SU-DHL-6 (cell line): Measurements from ENCODE around the gene MYO10.

ENCODE experiments used
- H2AFZ ChIP-seq: fragments of 200-600 bp; sonication (generic); 2 replicates; pipeline ENCODE4 v1.6.1; 2014; ENCODE audit warnings: low read depth, mild to moderate bottlenecking, moderate library complexity, mixed read lengths, antibody characterized with exemption, low read length; ENCODE audit not compliant: severe bottlenecking
- H3F3A ChIP-seq: fragments of 200-600 bp; shearing (Covaris generic); 2 replicates; pipeline ENCODE4 v1.6.0; 2016; ENCODE audit warnings: antibody characterized with exemption, mild to moderate bottlenecking; ENCODE audit not compliant: insufficient read depth
- H3K27ac ChIP-seq: fragments of 200-600 bp; sonication (generic); 2 replicates; pipeline ENCODE4 v1.5.1; 2016; ENCODE audit warnings: low read depth, mild to moderate bottlenecking, low read length, moderate library complexity, mixed read lengths
- H3K27me3 ChIP-seq: fragments of 200-600 bp; sonication (generic), shearing (Covaris generic); 2 replicates; pipeline ENCODE4 v1.6.0; 2014; ENCODE audit warnings: mild to moderate bottlenecking, low read length
- H3K36me3 ChIP-seq: fragments of 200-600 bp; sonication (generic); 2 replicates; pipeline ENCODE4 v1.6.1; 2014; ENCODE audit warnings: mild to moderate bottlenecking, low read length, mixed read lengths
- H3K4me2 ChIP-seq: fragments of 300-600, 200-600 bp; shearing (Covaris generic), sonication (generic); 2 replicates; pipeline ENCODE4 v1.6.0; 2014; ENCODE audit warnings: low read length, low read depth, mild to moderate bottlenecking; ENCODE audit not compliant: poor library complexity, severe bottlenecking
- H3K4me3 ChIP-seq: fragments of 200-600 bp; sonication (generic); 2 replicates; pipeline ENCODE4 v1.5.1; 2014; ENCODE audit warnings: antibody characterized with exemption, low read length, mild to moderate bottlenecking, mixed read lengths; ENCODE audit not compliant: insufficient read depth, poor library complexity, severe bottlenecking
- H3K79me2 ChIP-seq: fragments of 200-600 bp; sonication (generic); 2 replicates; pipeline ENCODE4 v1.6.1; 2014; ENCODE audit warnings: mild to moderate bottlenecking, low read length, moderate library complexity; ENCODE audit not compliant: insufficient read depth
- H3K9ac ChIP-seq: fragments of 200-600 bp; sonication (generic); 2 replicates; pipeline ENCODE4 v1.7.0; 2014; ENCODE audit warnings: mild to moderate bottlenecking, low read length
- H3K9me2 ChIP-seq: fragments of 200-600 bp; sonication (generic); replicated peaks from 2 replicates; pipeline ENCODE4 v1.6.1; 2014; ENCODE audit warnings: low read length; ENCODE audit not compliant: insufficient read depth
- H3K9me3 ChIP-seq: fragments of 200-600 bp; sonication (generic); 2 replicates; pipeline ENCODE4 v1.6.1; 2014; ENCODE audit warnings: low read length, mixed read lengths; ENCODE audit not compliant: insufficient read depth
- H4K20me1 ChIP-seq: fragments of 200-600 bp; sonication (generic); 2 replicates; pipeline ENCODE4 v1.6.1; 2014; ENCODE audit warnings: low read depth, mild to moderate bottlenecking, antibody characterized with exemption, low read length, moderate library complexity, mixed read lengths
- CTCF ChIP-seq: fragments of 200-600 bp; sonication (generic); IDR thresholded peaks from one replicate; pipeline ENCODE4 v1.5.1; 2017; ENCODE audit warnings: antibody characterized with exemption, mild to moderate bottlenecking, low read length, moderate library complexity; ENCODE audit not compliant: insufficient read depth, poor library complexity, severe bottlenecking
- EZH2phosphoT487 ChIP-seq: fragments of 200-600 bp; sonication (generic), shearing (Covaris generic); conservative IDR thresholded peaks from 2 replicates; pipeline ENCODE4 v1.6.1; 2018; ENCODE audit warnings: mild to moderate bottlenecking, antibody characterized with exemption, low read length, moderate library complexity, mixed read lengths

Gene MYO10

DNA sequence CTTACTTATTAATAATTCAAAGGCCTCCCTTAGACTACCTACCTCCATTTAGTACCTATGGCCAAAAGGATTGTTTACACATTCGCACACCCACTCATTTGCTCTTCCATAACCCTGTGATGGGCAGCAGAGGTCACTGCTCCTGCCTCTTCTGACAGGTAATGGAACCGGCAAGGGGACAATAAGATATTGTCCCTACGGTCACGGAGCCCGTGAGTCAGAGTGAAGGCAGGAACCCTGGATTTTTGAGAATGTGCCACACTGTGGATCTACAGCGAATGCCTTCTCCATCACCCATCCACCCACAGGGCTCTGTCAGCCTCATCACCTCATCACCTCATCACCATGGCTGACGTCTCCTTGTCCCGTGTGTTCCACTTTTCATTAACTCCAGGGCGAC, 132.3 kb downstream of the MYO10 start:
- Histone ChIP-seq H3K9me2 (no peaks in the 10 kb centered on the region), H3K79me2 (no peaks in the 10 kb centered on the region), H3K9me3 (no peaks in the 10 kb centered on the region), H3K4me2 (no peak overlapping the region), H3K27ac (no peak overlapping the region), H2AFZ (no peak overlapping the region), H4K20me1 (no peaks in the 10 kb centered on the region), H3K9ac (no peak overlapping the region), H3K36me3 (no peaks in the 10 kb centered on the region), H3K4me3 (no peak overlapping the region), H3F3A (no peaks in the 10 kb centered on the region), H3K27me3 (no peaks in the 10 kb centered on the region)
- TF ChIP-seq EZH2phosphoT487: no peak
- no peak for TF ChIP-seq CTCF

GRCh38 chr5:16800477-16800876, 135.6 kb downstream of the MYO10 start:
- Histone ChIP-seq H3K79me2 (no peaks in the 10 kb centered on the region), H3K9me2 (no peaks in the 10 kb centered on the region), H3K9ac (no peak overlapping the region), H3K4me2 (no peak overlapping the region), H2AFZ (no peak overlapping the region), H3F3A (no peaks in the 10 kb centered on the region), H3K27ac (no peak overlapping the region), H3K27me3 (no peaks in the 10 kb centered on the region), H3K4me3 (no peak overlapping the region), H4K20me1 (no peaks in the 10 kb centered on the region), H3K9me3 (no peaks in the 10 kb centered on the region), H3K36me3 (no peaks in the 10 kb centered on the region)
- TF ChIP-seq EZH2phosphoT487 (no peak), CTCF (no peak)

GRCh38 chr5:16799796-16800195, 136.3 kb downstream of the MYO10 start:
- Histone ChIP-seq H3K36me3 (no peaks in the 10 kb centered on the region), H3K9me3 (no peaks in the 10 kb centered on the region), H3K79me2 (no peaks in the 10 kb centered on the region), H3F3A (no peaks in the 10 kb centered on the region), H3K9me2 (no peaks in the 10 kb centered on the region), H3K4me3 (no peak overlapping the region), H4K20me1 (no peaks in the 10 kb centered on the region), H3K9ac (no peak overlapping the region), H3K4me2 (no peak overlapping the region), H2AFZ (no peak overlapping the region), H3K27ac (no peak overlapping the region), H3K27me3 (no peaks in the 10 kb centered on the region)
- TF ChIP-seq CTCF (no peak), EZH2phosphoT487 (no peak)

DNA sequence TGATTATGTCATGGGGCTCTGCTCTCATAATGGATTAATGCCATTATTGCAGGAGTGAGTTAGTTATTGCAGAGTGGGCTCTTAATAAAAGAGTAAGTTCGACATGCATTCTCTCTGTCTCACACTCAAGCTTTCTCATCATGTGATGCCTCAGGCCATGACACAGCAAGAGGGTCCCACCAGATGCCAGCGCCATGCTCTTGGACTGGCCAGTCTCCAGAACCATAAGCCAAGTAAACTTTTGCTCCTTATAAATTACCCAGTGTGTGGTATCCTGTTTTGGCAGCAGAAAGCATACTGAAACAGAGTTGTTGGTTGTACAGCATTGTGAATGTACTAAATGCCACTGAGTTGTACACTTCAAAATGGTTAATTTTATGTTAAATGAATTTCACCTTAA, 138.1 kb downstream of the MYO10 start:
- H3K4me2 ChIP-seq: no peak overlapping the region
- TF ChIP-seq EZH2phosphoT487: no peak
- TF ChIP-seq CTCF: no peak
- no peaks in the 10 kb centered on the region for H3K79me2 ChIP-seq
- H3K9me2 ChIP-seq: no peaks in the 10 kb centered on the region
- H3F3A ChIP-seq: no peaks in the 10 kb centered on the region
- H3K4me3 ChIP-seq: no peak overlapping the region
- no peak overlapping the region for H3K9ac ChIP-seq
- H3K27ac ChIP-seq: no peak overlapping the region
- no peaks in the 10 kb centered on the region for H4K20me1 ChIP-seq
- no peak overlapping the region for H2AFZ ChIP-seq
- no peaks in the 10 kb centered on the region for H3K36me3 ChIP-seq
- H3K9me3 ChIP-seq: no peaks in the 10 kb centered on the region
- H3K27me3 ChIP-seq: no peaks in the 10 kb centered on the region
